Right atrium auricular region (tissue), 2 donors: ENCODE data around the gene KLRF1. TPM values are rescaled to one million over a fixed set of nuclear protein-coding genes. Genes with fewer than 3 reads are reported as not detected.

Experiments used
- DNase-seq: peaks from one replicate; pipeline ENCODE4 v3.0.0-alpha.2; 2019; ENCODE audit warnings: low spot score
- H3K27ac ChIP-seq, 2 donors: fragments of 200-600 bp; sonication (generic); 1 replicate in 1 of 2; 2 replicates in 1 of 2; pipeline ENCODE4 v1.5.1; 2016 to 2019
- H3K27me3 ChIP-seq, 2 donors: fragments of 200-600 bp; sonication (generic); one replicate each; pipeline versions ENCODE4 v1.5.1 to v1.6.0; 2017 to 2019
- H3K36me3 ChIP-seq: fragments of 200-600 bp; sonication (generic); one replicate; pipeline ENCODE4 v1.5.1; 2016
- H3K4me1 ChIP-seq, 2 donors: fragments of 200-600 bp; sonication (generic); one replicate each; pipeline versions ENCODE4 v1.5.1 to v1.6.0; 2017 to 2019
- H3K4me3 ChIP-seq, 2 donors: fragments of 200-600 bp; sonication (generic); 1 replicate in 1 of 2; 2 replicates in 1 of 2; pipeline ENCODE4 v1.5.1; 2017 to 2019; ENCODE audit warnings: mild to moderate bottlenecking in 1 of 2, moderate library complexity in 1 of 2
- H3K9me3 ChIP-seq, 2 donors: fragments of 200-600 bp; sonication (generic); one replicate each; pipeline ENCODE4 v1.5.1; 2019
- CTCF ChIP-seq, 2 donors: fragments of 200-600 bp; sonication (generic); IDR thresholded peaks; one replicate each; pipeline ENCODE4 v1.5.1; 2019; ENCODE audit warnings: antibody characterized with exemption in 2 of 2
- total RNA-seq, 2 donors: library from RNA; depleted of rRNA; stranded (reverse); fragments of >200 nt; gene quantifications; one replicate each; pipeline ENCODE4 v1.1.0, GENCODE V29; 2016

The KLRF1 gene
- total RNA-seq, 2 donors from 2014 or later, result 0.47 TPM; not detected in 1

- H3K4me1 ChIP-seq, result no peaks in the 10 kb centered on the region
- no peak overlapping the region for H3K27ac ChIP-seq
- no peak for TF ChIP-seq CTCF (IDR thresholded peaks at IDR 0.05)
- no peaks in the 10 kb centered on the region for H3K9me3 ChIP-seq
- H3K36me3 ChIP-seq, result no peaks in the 10 kb centered on the region
- H3K4me3 ChIP-seq, result no peak overlapping the region
- no peaks in the 10 kb centered on the region for H3K27me3 ChIP-seq
- no peak for DNase-seq
Observed at GRCh38 chr12:9810671-9811070, 16.6 kb upstream of the KLRF1 start.

GRCh38 chr12:9811621-9812020 is 15.7 kb upstream of the KLRF1 start:
- Histone ChIP-seq H3K9me3 (no peaks in the 10 kb centered on the region), H3K27me3 (no peaks in the 10 kb centered on the region), H3K4me3 (no peak overlapping the region), H3K27ac (no peak overlapping the region), H3K36me3 (no peaks in the 10 kb centered on the region), H3K4me1 (no peaks in the 10 kb centered on the region)
- DNase-seq, result no peak
- TF ChIP-seq CTCF (IDR thresholded peaks at IDR 0.05), result no peak

GRCh38 chr12:9813821-9814798 is 13.2 kb upstream of the KLRF1 start:
- DNase-seq, result peak; percentile 85
- H3K9me3 ChIP-seq, result no peaks in the 10 kb centered on the region
- H3K36me3 ChIP-seq, result no peaks in the 10 kb centered on the region
- H3K4me3 ChIP-seq, result peak overlapping the region in 1 of 2 donors; percentile 26
- H3K27ac ChIP-seq, result no peak overlapping the region
- no peaks in the 10 kb centered on the region for H3K27me3 ChIP-seq
- peak; percentile 42 to 75 for TF ChIP-seq CTCF (IDR thresholded peaks at IDR 0.05)
- H3K4me1 ChIP-seq, result no peaks in the 10 kb centered on the region

GRCh38 chr12:9820281-9820930 is 6.9 kb upstream of the KLRF1 start:
- Histone ChIP-seq H3K9me3 (no peaks in the 10 kb centered on the region), H3K27ac (no peak overlapping the region), H3K27me3 (no peaks in the 10 kb centered on the region), H3K4me3 (no peak overlapping the region), H3K36me3 (no peaks in the 10 kb centered on the region), H3K4me1 (no peaks in the 10 kb centered on the region)
- no peak for TF ChIP-seq CTCF (IDR thresholded peaks at IDR 0.05)
- DNase-seq, result no peak

- Histone ChIP-seq H3K4me3 (no peak overlapping the region), H3K27ac (no peak overlapping the region), H3K36me3 (no peaks in the 10 kb centered on the region), H3K4me1 (no peaks in the 10 kb centered on the region), H3K9me3 (no peaks in the 10 kb centered on the region), H3K27me3 (no peaks in the 10 kb centered on the region)
- no peak for TF ChIP-seq CTCF (IDR thresholded peaks at IDR 0.05)
- DNase-seq, result no peak
Observed at GRCh38 chr12:9829483-9829882, 2.2 kb downstream of the KLRF1 start.
